NCI-H510A treated with DMSO at 0.1 percent for 48 hours (cell line): Measurements from ENCODE around the gene IFNL4.
"Not testable (repeated sequence)": the region's sequence is repeated elsewhere in the genome, so short reads cannot be mapped to it uniquely, and the experiment has no call there.

ENCODE experiments used
- DNase-seq: peaks from one replicate; lab custom pipeline; 2025; lab: John Stamatoyannopoulos, UW

The IFNL4 gene

DNA sequence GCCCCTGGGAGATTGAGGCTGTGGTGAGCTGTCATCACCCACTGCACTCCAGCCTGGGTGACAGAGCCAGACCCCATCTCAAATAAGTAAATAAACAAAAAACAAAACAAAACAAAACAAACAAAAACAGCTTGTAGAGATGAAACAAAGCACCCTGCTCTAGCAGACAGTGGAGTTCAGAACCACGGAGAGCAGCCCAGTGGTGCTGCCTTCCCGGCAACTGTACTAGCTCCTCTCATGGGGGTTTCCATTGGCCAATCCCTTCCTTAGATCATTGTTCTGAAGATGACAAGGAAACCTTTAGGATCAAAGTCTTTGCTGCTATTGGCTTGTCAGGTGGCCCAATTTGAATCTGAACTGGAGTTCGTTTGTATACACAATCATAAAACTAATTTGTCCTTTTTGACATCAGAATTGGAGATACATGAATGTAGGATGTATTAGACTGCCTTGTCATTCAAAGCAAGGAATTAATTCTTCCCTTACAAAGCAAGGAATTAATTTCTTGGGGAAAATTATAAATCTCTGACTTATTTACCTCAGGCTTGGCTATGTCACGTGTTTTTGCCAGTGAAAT, 24.9 kb downstream of the IFNL4 start:
- DNase-seq, result no peak

DNA sequence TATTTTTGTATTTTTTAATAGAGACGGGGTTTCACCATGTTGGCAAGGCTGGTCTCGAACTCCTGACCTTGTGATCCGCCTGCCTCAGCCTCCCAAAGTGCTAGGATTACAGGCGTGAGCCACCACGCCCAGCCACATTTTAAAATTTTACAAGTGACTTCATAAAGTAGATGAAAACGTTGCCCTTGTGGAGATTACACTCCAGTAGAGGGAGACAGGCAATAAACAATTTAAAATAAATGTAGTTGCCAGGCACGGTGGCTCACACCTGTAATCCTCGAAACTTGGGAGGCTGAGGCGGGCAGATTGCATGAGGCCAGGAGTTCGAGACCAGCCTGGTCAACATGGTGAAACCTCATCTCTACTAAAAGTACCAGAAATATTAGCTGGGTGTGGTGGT, 29.5 kb downstream of the IFNL4 start:
- not testable (repeated sequence) for DNase-seq

GRCh38 chr19:39218230-39219007, 30.2 kb downstream of the IFNL4 start:
- no peak for DNase-seq

DNA sequence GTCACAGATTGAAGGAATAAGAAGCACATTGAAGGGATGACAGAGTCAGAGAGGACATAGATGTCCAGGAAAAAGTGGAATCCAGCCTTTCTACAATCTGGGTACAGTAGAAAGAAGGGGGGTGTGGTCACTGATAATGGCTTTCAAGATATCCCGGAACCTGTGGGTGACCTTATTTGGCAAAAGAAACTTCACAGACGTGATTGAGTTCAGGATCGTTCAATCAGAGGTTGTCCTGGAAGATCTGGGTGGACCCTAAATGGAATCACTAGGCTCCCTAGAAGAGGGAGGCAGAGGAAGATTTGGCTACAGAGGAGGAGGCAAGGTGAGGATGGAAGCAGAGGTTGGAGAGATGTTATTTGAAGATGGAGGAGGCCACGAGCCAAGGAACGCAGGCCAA, 31.6 kb downstream of the IFNL4 start:
- no peak for DNase-seq

GRCh38 chr19:39215323-39215722, 33.3 kb downstream of the IFNL4 start:
- not testable (repeated sequence) for DNase-seq

- DNase-seq, result no peak
These were observed 36.3 kb downstream of the IFNL4 start for GRCh38 chr19:39212375-39212742.

DNA sequence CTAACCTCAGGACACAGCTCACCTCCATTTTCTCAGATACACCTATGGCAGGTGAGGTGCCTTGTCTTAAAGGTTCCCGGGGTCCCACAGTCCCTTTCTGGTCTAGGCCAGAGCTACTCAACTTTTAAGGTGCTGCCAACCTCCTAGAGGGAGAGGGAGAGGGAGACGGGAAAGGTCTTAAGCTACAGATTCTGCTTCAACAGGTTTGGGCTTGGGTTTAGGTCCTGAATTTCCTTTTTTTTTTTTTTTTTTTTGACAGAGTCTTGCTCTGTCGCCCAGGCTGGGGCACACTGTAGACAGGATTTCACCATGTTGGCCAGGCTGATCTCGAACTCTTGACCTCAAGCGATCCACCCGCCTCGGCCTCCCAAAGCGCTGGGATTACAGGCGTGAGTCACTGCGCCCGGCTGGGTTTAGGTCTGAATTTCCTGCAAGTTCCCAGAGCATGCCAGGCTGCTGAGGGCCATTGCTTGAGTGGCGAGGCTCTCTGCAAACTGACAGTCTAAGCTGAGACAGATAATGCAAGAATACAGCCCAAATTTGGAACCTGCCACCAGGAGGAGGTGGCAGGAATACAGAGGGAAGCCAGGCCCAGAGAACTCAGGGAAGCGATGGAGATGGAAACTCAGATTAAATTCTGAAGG, 36.8 kb downstream of the IFNL4 start:
- no peak for DNase-seq

DNA sequence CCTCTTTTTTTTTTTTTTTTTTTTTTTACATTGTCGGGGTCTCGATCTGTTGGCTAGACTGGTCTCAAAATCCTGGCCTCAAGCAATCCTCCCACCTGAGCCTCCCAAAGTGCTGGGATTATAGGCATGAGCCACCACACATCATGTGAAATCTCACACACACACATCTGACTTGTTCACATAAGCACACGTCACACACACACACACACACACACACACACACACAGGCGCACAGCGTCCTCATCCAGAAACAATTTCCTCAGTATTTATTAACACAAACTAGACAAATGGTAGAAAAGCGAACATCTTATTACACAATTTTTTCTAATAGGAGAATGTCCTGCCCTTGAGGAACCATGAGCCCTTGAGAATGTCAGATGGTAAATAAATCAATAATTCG, 39.5 kb downstream of the IFNL4 start:
- no peak for DNase-seq

DNA sequence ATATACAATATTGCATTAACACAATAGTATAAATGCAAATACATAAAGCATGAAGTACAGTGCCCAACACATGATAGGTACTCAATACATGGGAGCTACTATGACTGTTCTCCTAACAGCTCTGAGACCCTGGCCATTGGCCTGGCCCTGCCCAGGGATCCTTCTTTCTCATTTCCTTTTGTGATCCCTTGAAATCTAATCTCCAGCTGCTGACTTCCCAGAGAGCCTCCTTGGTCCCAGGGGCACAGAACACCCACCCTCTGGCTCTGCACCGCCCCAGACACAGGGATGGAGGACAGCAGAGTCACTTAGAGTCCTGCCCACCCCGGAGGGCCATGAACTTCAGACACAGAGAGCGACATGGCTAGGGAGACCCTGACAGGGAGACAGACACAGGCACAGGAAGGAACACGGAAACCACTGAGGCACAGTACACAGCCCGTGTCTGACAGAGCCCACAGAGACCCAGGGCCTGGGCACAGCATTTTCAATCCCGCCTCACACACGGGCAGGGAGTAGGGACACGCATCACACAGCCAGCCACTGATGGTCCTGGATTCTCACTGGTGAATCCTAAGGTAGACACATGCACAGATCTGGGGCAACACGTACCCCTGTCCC, 40.4 kb downstream of the IFNL4 start:
- DNase-seq, result no peak

GRCh38 chr19:39207293-39207836, 41.3 kb downstream of the IFNL4 start:
- DNase-seq, result no peak

DNA sequence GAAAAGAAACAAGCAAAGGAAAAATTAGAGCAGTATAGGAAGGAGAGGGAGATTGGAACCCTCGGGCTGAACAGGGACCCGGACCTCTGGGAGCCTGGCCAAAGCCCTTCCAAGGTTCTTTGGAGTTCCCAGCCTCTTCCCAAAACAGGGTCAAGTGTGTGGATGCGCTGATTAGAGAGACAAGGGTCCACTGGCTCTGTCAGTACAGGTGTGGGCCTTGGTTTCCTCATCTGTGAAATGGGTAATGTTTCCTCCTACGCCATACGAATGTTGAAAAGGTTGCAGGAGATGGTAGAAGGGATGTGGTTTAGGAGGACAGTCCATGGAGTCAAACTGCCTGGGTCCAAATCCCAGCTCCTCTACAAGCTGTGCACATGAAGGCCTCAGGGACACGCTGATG, 42.5 kb downstream of the IFNL4 start:
- no peak for DNase-seq

GRCh38 chr19:39205449-39205764, 43.2 kb downstream of the IFNL4 start:
- no peak for DNase-seq

DNA sequence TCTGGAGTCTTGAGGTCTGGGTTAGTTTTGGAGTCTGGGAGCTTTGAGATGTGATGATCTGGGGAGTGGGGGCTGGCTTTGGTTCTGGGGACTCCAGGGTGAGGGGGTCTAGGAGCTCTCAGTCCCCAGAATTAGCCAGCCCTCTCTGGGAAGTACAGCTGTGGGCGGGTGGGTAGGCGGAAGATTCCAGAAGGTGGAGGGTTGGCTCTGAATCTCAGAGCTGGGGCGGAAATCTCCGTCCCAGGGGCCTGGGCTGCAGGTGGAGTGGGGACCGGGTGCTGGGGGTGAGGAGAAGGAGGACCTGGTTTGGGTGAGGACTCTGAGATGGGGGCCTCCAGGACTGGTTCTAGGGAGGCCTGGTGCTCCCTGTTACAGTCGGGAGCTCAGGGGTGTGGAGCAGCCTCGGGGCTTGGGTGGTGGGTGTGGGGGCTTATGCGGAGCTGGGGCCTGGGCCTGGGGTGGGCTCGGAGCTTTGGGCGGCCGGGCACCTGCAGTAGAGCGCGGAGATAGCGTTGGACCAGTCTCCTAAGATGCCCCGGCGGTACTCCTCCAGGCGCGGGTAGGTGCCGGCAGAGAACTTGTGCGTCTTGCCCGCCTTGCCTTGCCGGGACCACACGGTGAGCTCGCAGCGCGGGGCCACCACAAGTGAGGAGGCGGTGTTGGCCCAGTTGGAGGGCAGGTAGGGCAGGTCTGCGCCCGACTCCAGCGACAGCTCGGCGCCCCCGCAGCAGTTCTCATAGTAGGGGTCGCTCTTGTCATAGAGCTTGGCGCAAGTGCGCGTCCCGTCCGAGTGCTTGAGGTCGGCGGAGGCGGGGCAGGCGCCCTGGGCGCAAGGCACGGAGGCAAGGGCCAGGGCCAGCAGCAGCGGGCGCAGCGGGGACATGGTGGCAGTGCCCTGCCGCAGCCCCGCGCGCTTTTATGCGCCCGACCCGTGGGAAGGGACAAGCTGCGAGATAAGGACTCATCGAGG, 45.0 kb downstream of the IFNL4 start, which contains the start of gene SYCN:
SYCN (minus strand) TSS at position 892 of the 970 bp plus-strand sequence; CDS start at position 883, 9 bp downstream.
- DNase-seq, result no peak

DNA sequence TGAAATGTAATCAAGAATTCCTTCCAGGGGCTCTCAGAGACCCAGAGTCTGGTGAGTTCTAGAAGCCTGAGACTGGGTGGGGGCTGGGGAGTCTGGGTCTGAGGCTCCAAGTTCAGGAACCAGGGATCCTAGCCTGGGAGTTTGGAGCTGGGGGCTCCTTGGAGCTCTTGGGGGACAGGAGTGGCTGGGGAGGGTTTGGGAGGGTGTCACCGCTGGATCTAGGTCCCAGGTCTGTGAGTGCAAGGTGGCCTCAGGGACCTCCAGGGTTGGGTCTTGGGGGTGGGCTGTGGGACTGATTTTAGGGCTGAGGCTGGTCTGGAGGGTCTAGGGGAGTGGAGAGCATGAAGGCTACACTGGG, 45.7 kb downstream of the IFNL4 start:
- DNase-seq, result no peak

DNA sequence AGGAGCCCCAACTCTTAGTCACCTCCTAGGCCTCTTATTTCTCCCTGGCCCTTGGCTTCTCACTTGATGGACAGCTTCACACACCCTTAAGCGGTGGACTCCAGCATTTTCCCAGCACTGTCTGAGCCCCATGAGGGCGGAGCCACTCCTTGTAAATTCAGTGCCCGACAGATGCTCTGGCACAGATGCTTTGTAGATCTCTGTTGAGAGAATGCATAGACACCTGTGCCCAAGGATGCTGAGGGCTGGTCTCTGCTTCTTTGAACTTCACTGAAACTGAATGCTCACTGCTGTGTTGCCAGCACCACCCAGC, 47.9 kb downstream of the IFNL4 start:
- DNase-seq, result no peak

GRCh38 chr19:39200066-39200802, 48.4 kb downstream of the IFNL4 start:
- no peak for DNase-seq

GRCh38 chr19:39199025-39199424, 49.6 kb downstream of the IFNL4 start:
- DNase-seq, result no peak

- DNase-seq, result no peak
These were observed 50.8 kb downstream of the IFNL4 start for GRCh38 chr19:39197808-39198207.

GRCh38 chr19:39196860-39197562, 51.6 kb downstream of the IFNL4 start, which contains the start of gene NCCRP1:
NCCRP1 (plus strand) TSS chr19:39196964; CDS start chr19:39196983, 19 bp downstream.
- DNase-seq, result no peak

- DNase-seq, result no peak
These were observed 52.3 kb downstream of the IFNL4 start for GRCh38 chr19:39196320-39196719.
